ENCODE data around the gene C11orf24. TPM values are rescaled to one million over a fixed set of nuclear protein-coding genes. Genes with fewer than 3 reads are reported as not detected.

Gene C11orf24
- total and polyA plus RNA-seq, 9 of the 15 experiments (the other 6 are each of a cell fraction or from before 2014, with no cell fraction given): 2.0 to 65.2 (median 32.5) TPM

DNA sequence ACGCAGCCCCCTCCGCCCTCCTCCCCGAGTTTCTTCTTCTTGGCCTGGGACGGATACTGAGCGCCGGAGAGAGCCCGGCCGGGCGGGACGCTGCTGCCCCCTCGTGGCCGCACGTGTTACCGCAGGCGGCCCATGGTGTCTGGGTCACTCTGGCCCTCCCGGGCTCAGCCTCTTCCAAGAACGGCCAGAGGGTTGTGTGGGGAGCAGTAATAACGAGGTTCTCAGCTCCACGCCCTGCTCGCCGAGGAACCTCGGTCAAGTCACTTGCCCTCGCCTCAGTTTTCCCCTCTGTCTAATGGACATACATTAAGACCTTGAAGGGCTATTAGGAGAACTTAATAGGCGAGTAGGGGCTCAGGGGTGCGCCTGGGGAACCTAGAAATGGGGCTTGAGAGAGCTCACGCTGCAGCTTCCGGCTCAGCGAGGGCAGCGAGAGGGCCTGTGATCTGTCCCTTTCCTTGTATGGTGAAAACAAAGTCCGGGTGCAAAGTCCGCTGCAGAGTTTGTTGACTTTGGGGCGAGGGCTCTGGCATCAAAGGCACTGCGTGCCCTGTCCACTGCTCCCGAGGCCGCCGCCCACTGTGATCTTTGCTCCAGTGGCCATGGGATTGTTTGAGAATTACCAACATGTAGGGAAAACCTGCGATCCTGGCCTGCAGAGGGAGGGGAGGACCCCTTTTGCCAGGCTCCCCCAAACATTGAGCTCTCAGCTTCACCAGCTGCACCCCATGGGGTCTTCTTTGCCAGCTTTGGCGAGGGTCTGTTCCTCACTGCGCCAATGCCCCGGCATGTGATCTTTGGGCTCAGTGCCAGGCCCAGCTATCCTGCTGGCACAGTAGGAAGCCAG lies 26.3 kb upstream of the C11orf24 start (continued):
- TF ChIP-seq ARID4B (CRISPR knock-in tag; IDR thresholded peaks at IDR 0.05) (no peak), ZNF197 (CRISPR knock-in tag; IDR thresholded peaks at IDR 0.05; ENCODE audit: low read depth) (no peak), MGA (IDR thresholded peaks at IDR 0.05) (peak; percentile 51), MEIS2 (IDR thresholded peaks at IDR 0.05; ENCODE audit: partially characterized antibody) (no peak), TAL1 (IDR thresholded peaks at IDR 0.05) (no peak), ZFP30 (CRISPR knock-in tag; IDR thresholded peaks at IDR 0.05; ENCODE audit: borderline replicate concordance) (no peak), MAFG (tag; conservative IDR thresholded peaks at IDR 0.05) (no peak), SRSF3 (IDR thresholded peaks at IDR 0.05; ENCODE audit: insufficient read depth, low read length) (no peak), EWSR1 (IDR thresholded peaks at IDR 0.05; ENCODE audit: borderline replicate concordance, low read depth, partially characterized antibody) (no peak), TCF3 (CRISPR knock-in tag; IDR thresholded peaks at IDR 0.05) (0 out of 2 replicates have a peak, but pooled peaks have one; percentile 6), ARHGAP35 (IDR thresholded peaks at IDR 0.05; ENCODE audit: partially characterized antibody) (no peak)
